A549 (cell line): Measurements from ENCODE around the gene COX7A2L.

Source experiments
- POLR2A ChIP-seq: IDR thresholded peaks from 2 replicates; pipeline ENCODE4 v1.6.1; 2012; ENCODE audit warnings: mild to moderate bottlenecking, low read length
- TF ChIP-seq, protein P1 (sequence below): IDR thresholded peaks from 2 replicates; pipeline ENCODE4 v1.6.1; 2012
- TF ChIP-seq, protein P2 (sequence below): fragments of >200 bp; sonication (Bioruptor Twin); formaldehyde crosslinking; IDR thresholded peaks from 3 replicates; pipeline ENCODE4 v1.5.1; 2016

DNA sequence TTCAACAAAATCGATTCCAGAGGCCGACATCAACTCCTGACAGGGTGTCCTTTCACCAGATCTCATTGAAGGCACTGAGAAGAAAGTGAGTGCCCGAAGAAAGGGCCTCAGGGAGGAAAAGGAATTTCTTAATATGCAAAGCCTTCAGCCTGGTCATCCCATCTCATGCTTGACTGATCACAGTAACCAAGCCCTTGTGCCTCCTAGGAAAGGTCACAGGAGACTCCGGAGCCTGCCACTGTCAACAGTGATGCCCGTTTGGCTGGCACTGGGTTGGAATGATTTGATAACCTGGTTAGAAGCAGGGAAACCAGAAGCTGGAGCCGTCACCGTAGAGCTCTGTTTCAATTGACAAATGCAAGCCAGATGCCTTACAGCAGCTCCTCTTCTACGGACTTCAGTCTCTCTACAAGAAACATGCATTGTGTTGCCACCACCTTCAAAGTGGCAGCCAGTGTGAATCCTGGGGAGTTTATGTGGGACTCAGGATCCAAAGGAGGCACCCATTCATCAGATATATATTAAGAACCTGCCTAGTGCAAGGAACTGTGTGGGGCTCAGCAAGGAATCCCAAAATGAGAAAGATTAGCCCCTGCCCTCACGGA is 24.6 kb downstream of the COX7A2L start:
- TF ChIP-seq, protein P1, sequence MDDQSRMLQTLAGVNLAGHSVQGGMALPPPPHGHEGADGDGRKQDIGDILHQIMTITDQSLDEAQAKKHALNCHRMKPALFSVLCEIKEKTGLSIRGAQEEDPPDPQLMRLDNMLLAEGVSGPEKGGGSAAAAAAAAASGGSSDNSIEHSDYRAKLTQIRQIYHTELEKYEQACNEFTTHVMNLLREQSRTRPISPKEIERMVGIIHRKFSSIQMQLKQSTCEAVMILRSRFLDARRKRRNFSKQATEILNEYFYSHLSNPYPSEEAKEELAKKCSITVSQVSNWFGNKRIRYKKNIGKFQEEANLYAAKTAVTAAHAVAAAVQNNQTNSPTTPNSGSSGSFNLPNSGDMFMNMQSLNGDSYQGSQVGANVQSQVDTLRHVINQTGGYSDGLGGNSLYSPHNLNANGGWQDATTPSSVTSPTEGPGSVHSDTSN, result no peak
- TF ChIP-seq, protein P2, sequence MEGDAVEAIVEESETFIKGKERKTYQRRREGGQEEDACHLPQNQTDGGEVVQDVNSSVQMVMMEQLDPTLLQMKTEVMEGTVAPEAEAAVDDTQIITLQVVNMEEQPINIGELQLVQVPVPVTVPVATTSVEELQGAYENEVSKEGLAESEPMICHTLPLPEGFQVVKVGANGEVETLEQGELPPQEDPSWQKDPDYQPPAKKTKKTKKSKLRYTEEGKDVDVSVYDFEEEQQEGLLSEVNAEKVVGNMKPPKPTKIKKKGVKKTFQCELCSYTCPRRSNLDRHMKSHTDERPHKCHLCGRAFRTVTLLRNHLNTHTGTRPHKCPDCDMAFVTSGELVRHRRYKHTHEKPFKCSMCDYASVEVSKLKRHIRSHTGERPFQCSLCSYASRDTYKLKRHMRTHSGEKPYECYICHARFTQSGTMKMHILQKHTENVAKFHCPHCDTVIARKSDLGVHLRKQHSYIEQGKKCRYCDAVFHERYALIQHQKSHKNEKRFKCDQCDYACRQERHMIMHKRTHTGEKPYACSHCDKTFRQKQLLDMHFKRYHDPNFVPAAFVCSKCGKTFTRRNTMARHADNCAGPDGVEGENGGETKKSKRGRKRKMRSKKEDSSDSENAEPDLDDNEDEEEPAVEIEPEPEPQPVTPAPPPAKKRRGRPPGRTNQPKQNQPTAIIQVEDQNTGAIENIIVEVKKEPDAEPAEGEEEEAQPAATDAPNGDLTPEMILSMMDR, result no peak
- no peak for TF ChIP-seq POLR2A
